ENCODE measurements around the gene ATRAID. TPM values are rescaled to one million over a fixed set of nuclear protein-coding genes. Genes with fewer than 3 reads are reported as not detected.
A peak's percentile ranks its signal among the peaks of the same experiment; 100 is the strongest.

Gene ATRAID
- total RNA-seq, 1 donor = 166 TPM

GRCh38 chr2:27216416-27217137 is 4.7 kb downstream of the ATRAID start:
- TF ChIP-seq CTCF (IDR thresholded peaks at IDR 0.05; ENCODE audit: insufficient read depth, low read depth, low read length) = no peak
- no peak for DNase-seq (ENCODE audit: low read depth)
- peak overlapping the region; percentile 85 for H3K4me3 ChIP-seq (ENCODE audit: low read depth, low read length)

DNA sequence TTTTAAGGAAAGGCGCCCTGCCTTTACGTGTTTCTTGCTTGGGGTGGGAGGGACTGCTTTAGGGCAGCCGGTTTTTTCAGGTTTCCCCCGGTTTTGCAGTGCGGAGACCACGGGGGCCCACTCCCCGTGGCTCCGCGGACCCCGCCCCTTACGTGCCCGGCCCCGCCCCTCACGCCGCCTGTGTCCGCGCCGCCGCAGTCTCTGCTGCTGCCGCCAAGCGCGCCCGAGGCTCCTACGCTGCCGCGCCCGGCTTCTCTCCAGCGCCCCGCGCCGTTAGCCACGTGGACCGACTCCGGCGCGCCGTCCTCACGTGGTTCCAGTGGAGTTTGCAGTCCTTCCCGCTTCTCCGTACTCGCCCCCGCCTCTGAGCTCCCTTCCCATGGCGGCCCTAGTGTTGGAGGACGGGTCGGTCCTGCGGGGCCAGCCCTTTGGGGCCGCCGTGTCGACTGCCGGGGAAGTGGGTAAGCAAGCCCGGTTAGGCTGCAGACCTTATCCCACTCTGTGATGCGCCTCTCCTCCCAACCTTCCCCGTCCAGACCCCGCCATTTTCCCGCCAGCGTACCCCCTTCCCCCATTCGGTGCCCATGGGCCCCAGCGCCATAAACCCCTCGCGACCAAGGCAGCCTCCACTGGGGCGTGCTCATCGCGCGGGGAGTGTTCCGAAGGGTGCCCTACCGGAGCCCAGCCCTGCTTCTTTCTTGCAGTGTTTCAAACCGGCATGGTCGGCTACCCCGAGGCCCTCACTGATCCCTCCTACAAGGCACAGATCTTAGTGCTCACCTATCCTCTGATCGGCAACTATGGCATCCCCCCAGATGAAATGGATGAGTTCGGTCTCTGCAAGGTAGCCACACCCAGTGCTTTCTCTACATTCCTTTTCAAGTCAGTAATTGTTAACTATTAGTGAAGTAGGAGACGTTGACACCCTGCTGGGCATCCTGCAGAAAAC is 5.6 kb downstream of the ATRAID start, which contains the start of gene CAD:
Gene CAD, plus strand, starts transcription at position 197 of the 949 bp plus-strand sequence. Its CDS starts 183 bp downstream, at position 380.
- peak; percentile 15 for TF ChIP-seq CTCF (IDR thresholded peaks at IDR 0.05; ENCODE audit: insufficient read depth, low read depth, low read length)
- DNase-seq (ENCODE audit: low read depth) = peak; percentile 82
- peak within 1 kb of the TSS; percentile 85 for H3K4me3 ChIP-seq (ENCODE audit: low read depth, low read length)

- TF ChIP-seq CTCF (IDR thresholded peaks at IDR 0.05; ENCODE audit: insufficient read depth, low read depth, low read length) = no peak
- H3K4me3 ChIP-seq (ENCODE audit: low read depth, low read length) = no peak overlapping the region
- DNase-seq (ENCODE audit: low read depth) = no peak
Observed at GRCh38 chr2:27218614-27219013, 6.8 kb downstream of the ATRAID start.

GRCh38 chr2:27219091-27219490 is 7.2 kb downstream of the ATRAID start:
- TF ChIP-seq CTCF (IDR thresholded peaks at IDR 0.05; ENCODE audit: insufficient read depth, low read depth, low read length) = no peak
- H3K4me3 ChIP-seq (ENCODE audit: low read depth, low read length) = no peak overlapping the region
- no peak for DNase-seq (ENCODE audit: low read depth)

- TF ChIP-seq CTCF (IDR thresholded peaks at IDR 0.05; ENCODE audit: insufficient read depth, low read depth, low read length) = no peak
- DNase-seq (ENCODE audit: low read depth) = no peak
- H3K4me3 ChIP-seq (ENCODE audit: low read depth, low read length) = no peak overlapping the region
Observed at GRCh38 chr2:27220091-27220490, 8.2 kb downstream of the ATRAID start.

DNA sequence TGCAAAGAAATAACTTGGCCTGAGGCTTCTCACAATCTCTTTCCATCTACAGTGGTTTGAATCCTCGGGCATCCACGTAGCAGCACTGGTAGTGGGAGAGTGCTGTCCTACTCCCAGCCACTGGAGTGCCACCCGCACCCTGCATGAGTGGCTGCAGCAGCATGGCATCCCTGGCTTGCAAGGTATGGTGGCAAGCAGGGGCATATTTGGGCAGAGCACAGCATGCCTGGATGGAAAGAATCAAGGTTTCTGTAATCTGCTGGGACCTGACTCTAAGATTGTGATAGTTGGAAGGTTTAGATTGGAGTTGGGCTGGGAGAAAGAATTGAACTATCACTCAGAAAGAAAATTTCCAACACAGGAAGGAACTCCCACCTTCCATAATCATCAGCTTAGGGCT is 9.3 kb downstream of the ATRAID start:
- no peak overlapping the region for H3K4me3 ChIP-seq (ENCODE audit: low read depth, low read length)
- TF ChIP-seq CTCF (IDR thresholded peaks at IDR 0.05; ENCODE audit: insufficient read depth, low read depth, low read length) = no peak
- DNase-seq (ENCODE audit: low read depth) = no peak
